Heart left ventricle (tissue), 13 donors: ENCODE data around the gene MYH3.

Source experiments
- POLR2A ChIP-seq, 2 donors: fragments of 450-650 bp; IDR thresholded peaks; one replicate each; pipeline ENCODE4 v1.6.1; 2017; ENCODE audit warnings: antibody characterized with exemption in 2 of 2, mild to moderate bottlenecking in 2 of 2, moderate library complexity in 2 of 2
- TF ChIP-seq, protein P1 (sequence below), 12 donors: fragments of 200-600 bp; sonication (generic) in 4 of 12; IDR thresholded peaks; one replicate each; pipeline versions ENCODE4 v1.5.0 to v1.8.0; 2018 to 2022; ENCODE audit warnings: antibody characterized with exemption in 12 of 12, mild to moderate bottlenecking in 5 of 12
- donor health status: ischemic (EF 13 %, LVEDD 7.1; RV severe dilation, severe dysfunction).
- donor health status: DM: no; HTN: yes; CAD: no.
- donor health status: DM: no; HTN: no; CAD: no.
- donor health status: ischemic (EF 25% LVEDD 6.9; RV normal size, moderate dysfunction).
- donor health status: ischemic (EF 25% LVEDD 5.7; RV mildly dilated, moderate dysfunction).
- donor health status: ischemic (EF 35%, LVEDD 5.7; RV mildly dilated, moderate dysfunction).
- donor health status: nonischemic (EF 11% LVEDD 7.7; RV severe dilation, severe dysfunction).
- donor health status: DM: yes; HTN: yes; CAD: no.
- donor health status: PGD.
- donor health status: ischemic (EF 29% LVEDD 5.4; RV normal size, mild dysfunction).
- donor health status: nonischemic (EF 23%, LVEDD 6.1; RV moderate dilation, normal function).

GRCh38 chr17:10657879-10658278, 770 bp upstream of the MYH3 start:
- TF ChIP-seq, protein P1, sequence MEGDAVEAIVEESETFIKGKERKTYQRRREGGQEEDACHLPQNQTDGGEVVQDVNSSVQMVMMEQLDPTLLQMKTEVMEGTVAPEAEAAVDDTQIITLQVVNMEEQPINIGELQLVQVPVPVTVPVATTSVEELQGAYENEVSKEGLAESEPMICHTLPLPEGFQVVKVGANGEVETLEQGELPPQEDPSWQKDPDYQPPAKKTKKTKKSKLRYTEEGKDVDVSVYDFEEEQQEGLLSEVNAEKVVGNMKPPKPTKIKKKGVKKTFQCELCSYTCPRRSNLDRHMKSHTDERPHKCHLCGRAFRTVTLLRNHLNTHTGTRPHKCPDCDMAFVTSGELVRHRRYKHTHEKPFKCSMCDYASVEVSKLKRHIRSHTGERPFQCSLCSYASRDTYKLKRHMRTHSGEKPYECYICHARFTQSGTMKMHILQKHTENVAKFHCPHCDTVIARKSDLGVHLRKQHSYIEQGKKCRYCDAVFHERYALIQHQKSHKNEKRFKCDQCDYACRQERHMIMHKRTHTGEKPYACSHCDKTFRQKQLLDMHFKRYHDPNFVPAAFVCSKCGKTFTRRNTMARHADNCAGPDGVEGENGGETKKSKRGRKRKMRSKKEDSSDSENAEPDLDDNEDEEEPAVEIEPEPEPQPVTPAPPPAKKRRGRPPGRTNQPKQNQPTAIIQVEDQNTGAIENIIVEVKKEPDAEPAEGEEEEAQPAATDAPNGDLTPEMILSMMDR (IDR thresholded peaks at IDR 0.05) = no peak
- TF ChIP-seq POLR2A (IDR thresholded peaks at IDR 0.05) = no peak
